Osteocyte (in vitro differentiated cells): ENCODE data around the gene NLE1. TPM values are rescaled to one million over a fixed set of nuclear protein-coding genes. Genes with fewer than 3 reads are reported as not detected.

Source experiments
- DNase-seq: peaks from one replicate; pipeline ENCODE4 v3.0.0; 2021; ENCODE audit warnings: mixed read lengths; ENCODE audit not compliant: unreplicated experiment; ENCODE audit errors: extremely low spot score
- H3K27ac Mint-ChIP-seq: one replicate; pipeline ENCODE4 v1.8.0; 2021; ENCODE audit warnings: mild to moderate bottlenecking, mixed read lengths; ENCODE audit not compliant: unreplicated experiment
- H3K27me3 Mint-ChIP-seq: one replicate; pipeline ENCODE4 v1.8.0; 2021; ENCODE audit warnings: mixed read lengths; ENCODE audit not compliant: unreplicated experiment
- H3K36me3 Mint-ChIP-seq: one replicate; pipeline ENCODE4 v1.8.0; 2021; ENCODE audit warnings: mixed read lengths; ENCODE audit not compliant: unreplicated experiment
- H3K4me1 Mint-ChIP-seq: one replicate; pipeline ENCODE4 v1.8.0; 2021; ENCODE audit warnings: mixed read lengths; ENCODE audit not compliant: unreplicated experiment
- H3K4me3 Mint-ChIP-seq: one replicate; pipeline ENCODE4 v1.8.0; 2021; ENCODE audit warnings: mild to moderate bottlenecking, moderate library complexity, mixed read lengths; ENCODE audit not compliant: unreplicated experiment
- H3K9me3 Mint-ChIP-seq: one replicate; pipeline ENCODE4 v1.8.0; 2021; ENCODE audit warnings: mixed read lengths; ENCODE audit not compliant: unreplicated experiment
- total RNA-seq: library from RNA; stranded (reverse); gene quantifications from 2 replicates; pipeline ENCODE4 v1.2.1, GENCODE V29; 2021
- TF ChIP-seq, protein P1 (sequence below): fragments of 200-600 bp; sonication (generic); IDR thresholded peaks from 2 replicates; pipeline ENCODE4 v1.5.0; 2021; ENCODE audit warnings: antibody characterized with exemption, mild to moderate bottlenecking, moderate library complexity

Gene NLE1
- total RNA-seq, 1 donor from 2014 or later = 10.7 TPM

DNA sequence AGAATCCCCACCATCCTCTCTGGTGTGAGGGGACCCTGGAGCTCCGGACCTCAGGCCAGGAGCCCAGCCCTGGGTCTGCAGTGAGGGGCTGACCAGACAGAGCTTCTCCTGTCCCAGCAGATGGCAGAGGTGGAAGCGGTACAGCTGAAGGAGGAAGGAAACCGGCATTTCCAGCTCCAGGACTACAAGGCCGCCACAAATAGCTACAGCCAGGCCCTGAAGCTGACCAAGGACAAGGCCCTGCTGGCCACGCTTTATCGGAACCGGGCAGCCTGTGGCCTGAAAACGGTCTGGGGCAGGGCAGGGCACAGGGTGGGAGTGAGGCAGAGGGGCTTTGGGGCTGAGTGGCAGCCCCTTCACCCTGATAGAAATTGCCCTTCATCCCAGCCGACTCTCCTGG lies 6.0 kb upstream of the NLE1 start:
- H3K4me1 Mint-ChIP-seq = no peaks in the 10 kb centered on the region
- peaks cover 34% of the 10 kb centered on the region for H3K27me3 Mint-ChIP-seq
- no peaks in the 10 kb centered on the region for H3K36me3 Mint-ChIP-seq
- no peak overlapping the region for H3K27ac Mint-ChIP-seq
- H3K4me3 Mint-ChIP-seq = no peak overlapping the region
- H3K9me3 Mint-ChIP-seq = no peaks in the 10 kb centered on the region
- TF ChIP-seq, protein P1, sequence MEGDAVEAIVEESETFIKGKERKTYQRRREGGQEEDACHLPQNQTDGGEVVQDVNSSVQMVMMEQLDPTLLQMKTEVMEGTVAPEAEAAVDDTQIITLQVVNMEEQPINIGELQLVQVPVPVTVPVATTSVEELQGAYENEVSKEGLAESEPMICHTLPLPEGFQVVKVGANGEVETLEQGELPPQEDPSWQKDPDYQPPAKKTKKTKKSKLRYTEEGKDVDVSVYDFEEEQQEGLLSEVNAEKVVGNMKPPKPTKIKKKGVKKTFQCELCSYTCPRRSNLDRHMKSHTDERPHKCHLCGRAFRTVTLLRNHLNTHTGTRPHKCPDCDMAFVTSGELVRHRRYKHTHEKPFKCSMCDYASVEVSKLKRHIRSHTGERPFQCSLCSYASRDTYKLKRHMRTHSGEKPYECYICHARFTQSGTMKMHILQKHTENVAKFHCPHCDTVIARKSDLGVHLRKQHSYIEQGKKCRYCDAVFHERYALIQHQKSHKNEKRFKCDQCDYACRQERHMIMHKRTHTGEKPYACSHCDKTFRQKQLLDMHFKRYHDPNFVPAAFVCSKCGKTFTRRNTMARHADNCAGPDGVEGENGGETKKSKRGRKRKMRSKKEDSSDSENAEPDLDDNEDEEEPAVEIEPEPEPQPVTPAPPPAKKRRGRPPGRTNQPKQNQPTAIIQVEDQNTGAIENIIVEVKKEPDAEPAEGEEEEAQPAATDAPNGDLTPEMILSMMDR = no peak
- DNase-seq = no peak

DNA sequence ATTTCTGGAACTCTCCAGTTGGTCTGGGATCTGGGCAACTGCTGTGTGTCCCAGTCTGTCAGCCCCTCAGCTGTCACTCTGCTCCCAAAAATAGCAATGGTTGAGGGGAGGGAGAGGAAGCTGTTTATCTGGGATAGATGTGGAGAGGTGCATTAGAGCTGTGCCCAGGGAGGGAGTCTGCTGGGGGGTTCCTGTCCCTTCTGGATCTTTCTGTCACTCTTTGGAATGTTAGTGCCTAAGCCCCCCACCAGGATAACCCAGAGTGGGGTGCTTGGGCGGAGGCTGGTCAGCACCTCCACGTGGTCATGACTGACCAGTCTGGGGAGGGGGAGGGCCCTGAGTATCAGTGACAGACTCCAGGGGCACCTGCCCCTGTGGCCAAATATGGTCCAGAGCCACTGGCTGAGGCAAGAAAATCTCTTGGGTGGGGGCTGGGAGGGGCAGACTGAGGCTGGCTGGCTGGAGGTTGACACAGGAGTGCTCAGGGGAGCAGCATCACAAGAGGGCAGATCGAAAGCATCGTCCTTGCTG lies 5.3 kb upstream of the NLE1 start, which contains the start of gene UNC45B:
Gene UNC45B, plus strand, starts transcription at position 443 of the 531 bp plus-strand sequence. CDS start 447 bp downstream, outside the sequence.
- TF ChIP-seq, protein P1 = no peak
- Mint-ChIP-seq H3K36me3 (no peaks in the 10 kb centered on the region), H3K27me3 (peaks cover 28% of the 10 kb centered on the region), H3K4me3 (no peak within 1 kb of the TSS), H3K4me1 (peaks cover under 1% of the 10 kb centered on the region), H3K27ac (no peak within 1 kb of the TSS), H3K9me3 (no peaks in the 10 kb centered on the region)
- DNase-seq = no peak

DNA sequence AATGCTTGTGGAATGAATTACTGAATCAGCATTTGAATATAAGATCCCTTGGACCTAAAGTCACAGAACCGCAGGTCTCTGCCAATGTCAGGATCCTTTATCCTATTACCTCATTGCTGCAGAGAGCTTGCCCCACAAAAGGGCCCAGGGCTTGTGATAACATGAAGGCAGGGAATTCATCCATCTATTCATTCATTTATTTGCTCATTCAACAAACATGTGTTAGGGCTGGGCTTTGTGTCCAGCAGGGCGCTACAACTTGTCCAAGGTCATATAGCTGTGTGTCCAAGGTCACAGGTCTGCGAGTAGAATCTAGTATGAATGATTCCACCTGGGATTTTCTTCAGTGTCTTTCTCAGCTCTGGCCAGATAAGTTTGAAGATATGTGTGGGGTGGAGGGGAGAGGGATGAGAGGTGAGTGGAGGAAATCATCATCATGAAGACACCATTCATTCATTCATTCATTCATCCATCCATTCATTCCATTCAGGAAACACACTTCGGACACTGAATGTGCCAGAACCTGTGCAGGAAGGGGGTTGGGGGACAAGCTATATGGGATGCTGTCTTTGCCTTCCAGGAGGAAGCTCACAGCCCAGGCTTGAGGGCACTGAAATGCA lies 4.2 kb upstream of the NLE1 start:
- peaks cover 5% of the 10 kb centered on the region for H3K4me1 Mint-ChIP-seq
- H3K4me3 Mint-ChIP-seq = no peak overlapping the region
- DNase-seq = no peak
- H3K9me3 Mint-ChIP-seq = no peaks in the 10 kb centered on the region
- no peak overlapping the region for H3K27ac Mint-ChIP-seq
- no peaks in the 10 kb centered on the region for H3K36me3 Mint-ChIP-seq
- peaks cover 24% of the 10 kb centered on the region for H3K27me3 Mint-ChIP-seq
- TF ChIP-seq, protein P1 = no peak

DNA sequence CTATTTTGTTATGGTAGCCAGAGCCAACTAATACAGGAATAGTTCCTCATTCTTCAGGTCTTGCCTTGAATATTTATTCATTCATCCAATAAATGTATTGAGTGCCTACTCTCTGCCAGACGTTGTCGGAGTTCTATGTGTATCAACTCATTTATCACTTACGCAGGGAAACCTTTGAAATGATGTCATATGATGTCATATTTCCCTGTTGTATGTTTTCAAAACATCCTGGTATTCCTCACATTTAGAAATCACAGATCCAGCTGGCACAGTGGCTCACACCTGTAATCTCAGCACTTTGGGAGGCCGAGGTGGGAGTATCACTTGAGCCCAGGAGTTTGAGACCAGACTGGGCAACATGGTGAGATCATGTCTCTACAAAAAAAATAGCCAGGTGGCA lies 2.7 kb upstream of the NLE1 start:
- H3K4me3 Mint-ChIP-seq = no peak overlapping the region
- TF ChIP-seq, protein P1 = no peak
- no peaks in the 10 kb centered on the region for H3K9me3 Mint-ChIP-seq
- H3K4me1 Mint-ChIP-seq = peaks cover 13% of the 10 kb centered on the region
- no peak overlapping the region for H3K27ac Mint-ChIP-seq
- no peaks in the 10 kb centered on the region for H3K36me3 Mint-ChIP-seq
- peaks cover 24% of the 10 kb centered on the region for H3K27me3 Mint-ChIP-seq
- DNase-seq = no peak

DNA sequence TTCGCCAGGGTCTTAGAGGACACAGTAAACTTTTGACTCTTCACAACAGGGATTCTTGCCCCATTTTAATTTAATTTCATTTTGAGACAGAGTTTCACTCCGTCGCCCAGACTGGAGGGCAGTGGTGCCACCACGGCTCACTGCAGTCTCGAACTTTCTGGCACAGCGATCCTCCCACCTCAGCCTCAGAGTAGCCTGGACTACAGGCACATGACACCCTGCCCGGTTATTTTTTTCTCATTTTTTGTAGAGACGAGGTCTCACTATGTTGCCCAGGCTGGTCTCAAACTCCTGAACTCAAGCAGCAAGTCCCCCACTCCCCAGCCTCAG lies 329 bp upstream of the NLE1 start:
- H3K27me3 Mint-ChIP-seq = peaks cover 15% of the 10 kb centered on the region
- H3K27ac Mint-ChIP-seq = no peak overlapping the region
- TF ChIP-seq, protein P1 = peak; percentile 3
- H3K4me1 Mint-ChIP-seq = peaks cover 13% of the 10 kb centered on the region
- peak overlapping the region; percentile 82 for H3K4me3 Mint-ChIP-seq
- DNase-seq = no peak
- peaks cover 5% of the 10 kb centered on the region for H3K36me3 Mint-ChIP-seq
- no peaks in the 10 kb centered on the region for H3K9me3 Mint-ChIP-seq
